Glomerular visceral epithelial cell (primary cell): ENCODE measurements around the gene NKX2-3.

Source experiments
- DNase-seq: peaks from one replicate; pipeline ENCODE4 v3.0.0-alpha.2; 2016; ENCODE audit errors: extremely low spot score

NKX2-3 gene

DNA sequence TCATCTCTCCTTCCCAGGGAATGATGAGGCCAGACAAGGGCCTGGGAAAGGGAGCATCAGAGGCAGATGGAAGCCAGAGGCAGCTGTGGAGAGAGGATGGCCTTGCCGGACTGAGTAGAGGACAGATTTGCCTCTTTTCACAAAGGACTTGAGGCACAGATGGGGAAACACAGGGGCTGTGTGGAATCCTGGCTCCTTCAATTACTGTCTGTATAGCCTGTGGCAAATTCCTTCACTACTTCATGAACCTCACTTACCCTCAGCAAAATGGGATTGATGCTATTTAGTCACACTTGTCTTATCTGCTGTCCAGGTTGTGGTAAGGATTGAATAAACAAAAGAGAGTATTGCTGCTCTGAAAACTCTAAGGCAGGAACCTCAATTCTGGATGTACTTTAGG is 47.2 kb downstream of the NKX2-3 start:
- no peak for DNase-seq

- no peak for DNase-seq
Measured at GRCh38 chr10:99582255-99582770, 49.6 kb downstream of the NKX2-3 start.

- no peak for DNase-seq
Measured at GRCh38 chr10:99583687-99584086, 50.9 kb downstream of the NKX2-3 start.
